Adipocyte (in vitro differentiated cells): ENCODE results near the gene CCM2L.

Experiments
- DNase-seq: peaks from one replicate; pipeline ENCODE4 v3.0.0-alpha.2; 2015; ENCODE audit warnings: low read depth
- H3K27me3 ChIP-seq: replicated peaks from 2 replicates; pipeline ENCODE4 v1.7.0; 2013; ENCODE audit warnings: mild to moderate bottlenecking, low read length, moderate library complexity; ENCODE audit not compliant: control insufficient read depth, insufficient read depth
- H3K36me3 ChIP-seq: 2 replicates; pipeline ENCODE4 v1.7.0; 2013; ENCODE audit warnings: low read length, mild to moderate bottlenecking, moderate library complexity; ENCODE audit not compliant: control insufficient read depth, insufficient read depth, severe bottlenecking
- H3K4me1 ChIP-seq: 2 replicates; pipeline ENCODE4 v1.7.0; 2013; ENCODE audit warnings: mild to moderate bottlenecking, low read length, moderate library complexity; ENCODE audit not compliant: control insufficient read depth, insufficient read depth
- H3K4me3 ChIP-seq: 2 replicates; pipeline ENCODE4 v1.7.0; 2013; ENCODE audit warnings: mild to moderate bottlenecking, low read length, moderate library complexity
- H3K9ac ChIP-seq: 2 replicates; pipeline ENCODE4 v1.7.0; 2013; ENCODE audit warnings: mild to moderate bottlenecking, low read length, moderate library complexity
- H3K9me3 ChIP-seq: 2 replicates; pipeline ENCODE4 v1.7.0; 2013; ENCODE audit warnings: mild to moderate bottlenecking, low read length, moderate library complexity; ENCODE audit not compliant: control insufficient read depth

CCM2L gene

GRCh38 chr20:31977080-31977479, 33.2 kb upstream of the CCM2L start:
- Histone ChIP-seq H3K4me3 (no peak overlapping the region), H3K36me3 (no peaks in the 10 kb centered on the region), H3K9ac (no peak overlapping the region), H3K27me3 (peaks cover 56% of the 10 kb centered on the region), H3K4me1 (peaks cover 8% of the 10 kb centered on the region), H3K9me3 (no peaks in the 10 kb centered on the region)
- no peak for DNase-seq

GRCh38 chr20:31979713-31980426, 30.4 kb upstream of the CCM2L start:
- Histone ChIP-seq H3K4me3 (no peak overlapping the region), H3K9ac (no peak overlapping the region), H3K36me3 (no peaks in the 10 kb centered on the region), H3K27me3 (peaks cover 64% of the 10 kb centered on the region), H3K9me3 (no peaks in the 10 kb centered on the region), H3K4me1 (no peaks in the 10 kb centered on the region)
- DNase-seq, result no peak

GRCh38 chr20:31981784-31982183, 28.5 kb upstream of the CCM2L start:
- H3K36me3 ChIP-seq, result no peaks in the 10 kb centered on the region
- peaks cover 57% of the 10 kb centered on the region for H3K27me3 ChIP-seq
- H3K9me3 ChIP-seq, result no peaks in the 10 kb centered on the region
- H3K4me3 ChIP-seq, result no peak overlapping the region
- no peak for DNase-seq
- no peaks in the 10 kb centered on the region for H3K4me1 ChIP-seq
- no peak overlapping the region for H3K9ac ChIP-seq

- Histone ChIP-seq H3K27me3 (peaks cover 37% of the 10 kb centered on the region), H3K9me3 (no peaks in the 10 kb centered on the region), H3K4me1 (no peaks in the 10 kb centered on the region), H3K36me3 (no peaks in the 10 kb centered on the region), H3K9ac (no peak overlapping the region), H3K4me3 (no peak overlapping the region)
- DNase-seq, result no peak
These were observed 25.2 kb upstream of the CCM2L start for GRCh38 chr20:31984981-31985471.

GRCh38 chr20:31987744-31988143, 22.5 kb upstream of the CCM2L start:
- Histone ChIP-seq H3K4me3 (no peak overlapping the region), H3K9me3 (no peaks in the 10 kb centered on the region), H3K9ac (no peak overlapping the region), H3K27me3 (peaks cover 21% of the 10 kb centered on the region), H3K4me1 (no peaks in the 10 kb centered on the region), H3K36me3 (no peaks in the 10 kb centered on the region)
- DNase-seq, result peak; percentile 7

- H3K9ac ChIP-seq, result no peak overlapping the region
- H3K9me3 ChIP-seq, result no peaks in the 10 kb centered on the region
- H3K4me3 ChIP-seq, result no peak overlapping the region
- no peaks in the 10 kb centered on the region for H3K4me1 ChIP-seq
- peaks cover 21% of the 10 kb centered on the region for H3K27me3 ChIP-seq
- H3K36me3 ChIP-seq, result no peaks in the 10 kb centered on the region
- no peak for DNase-seq
These were observed 21.7 kb upstream of the CCM2L start for GRCh38 chr20:31988430-31989015.

- Histone ChIP-seq H3K36me3 (no peaks in the 10 kb centered on the region), H3K27me3 (peaks cover 26% of the 10 kb centered on the region), H3K9me3 (no peaks in the 10 kb centered on the region), H3K4me1 (no peaks in the 10 kb centered on the region), H3K9ac (no peak overlapping the region), H3K4me3 (no peak overlapping the region)
- DNase-seq, result no peak
These were observed 21.1 kb upstream of the CCM2L start for GRCh38 chr20:31989030-31989645.

- Histone ChIP-seq H3K9me3 (no peaks in the 10 kb centered on the region), H3K27me3 (peaks cover 27% of the 10 kb centered on the region)
- no peak for DNase-seq
These were observed 19.4 kb upstream of the CCM2L start for GRCh38 chr20:31990641-31991338.

GRCh38 chr20:31991339-31991705, 18.9 kb upstream of the CCM2L start:
- H3K4me3 ChIP-seq, result no peak overlapping the region
- H3K9ac ChIP-seq, result no peak overlapping the region
- H3K36me3 ChIP-seq, result no peaks in the 10 kb centered on the region
- no peaks in the 10 kb centered on the region for H3K9me3 ChIP-seq
- no peak for DNase-seq
- peaks cover 31% of the 10 kb centered on the region for H3K27me3 ChIP-seq
- H3K4me1 ChIP-seq, result no peaks in the 10 kb centered on the region

More at GRCh38 chr20:31990641-31991338, 19.4 kb upstream of the CCM2L start:
- Histone ChIP-seq H3K9ac (no peak overlapping the region), H3K4me1 (no peaks in the 10 kb centered on the region), H3K36me3 (no peaks in the 10 kb centered on the region), H3K4me3 (no peak overlapping the region)

- no peak overlapping the region for H3K9ac ChIP-seq
- H3K4me1 ChIP-seq, result no peaks in the 10 kb centered on the region
- H3K4me3 ChIP-seq, result no peak overlapping the region
- peaks cover 37% of the 10 kb centered on the region for H3K27me3 ChIP-seq
- DNase-seq, result no peak
- H3K9me3 ChIP-seq, result no peaks in the 10 kb centered on the region
- H3K36me3 ChIP-seq, result no peaks in the 10 kb centered on the region
These were observed 18.2 kb upstream of the CCM2L start for GRCh38 chr20:31992086-31992485.

GRCh38 chr20:31996996-31997395, 13.2 kb upstream of the CCM2L start:
- no peaks in the 10 kb centered on the region for H3K9me3 ChIP-seq
- no peaks in the 10 kb centered on the region for H3K36me3 ChIP-seq
- H3K4me1 ChIP-seq, result no peaks in the 10 kb centered on the region
- no peak overlapping the region for H3K4me3 ChIP-seq
- no peak for DNase-seq
- no peak overlapping the region for H3K9ac ChIP-seq
- H3K27me3 ChIP-seq, result peaks cover 74% of the 10 kb centered on the region
